Endothelial cell of umbilical vein (primary cell): ENCODE measurements around the gene RSRC2.

Experiments
- EZH2 ChIP-seq: IDR thresholded peaks from 2 replicates; pipeline ENCODE4 v1.6.1; 2012; ENCODE audit warnings: borderline replicate concordance, low read depth, mild to moderate bottlenecking, moderate library complexity, low read length, inconsistent platforms; ENCODE audit not compliant: severe bottlenecking
- MYC ChIP-seq: IDR thresholded peaks from one replicate; pipeline ENCODE4 v1.6.1; 2011; ENCODE audit warnings: mild to moderate bottlenecking, low read depth, low read length
- POLR2A ChIP-seq: IDR thresholded peaks from 2 replicates; pipeline ENCODE4 v1.6.1; 2012; ENCODE audit warnings: low read depth, mild to moderate bottlenecking, control low read depth, low read length
- POLR2AphosphoS5 ChIP-seq: IDR thresholded peaks from 2 replicates; pipeline ENCODE4 v1.6.1; 2012; ENCODE audit warnings: low read depth, mild to moderate bottlenecking, control low read depth, low read length, moderate library complexity; ENCODE audit not compliant: insufficient read depth
- TF ChIP-seq, protein P1 (sequence below), 2 donors: IDR thresholded peaks; 1 replicate in 1 of 2; 2 replicates in 1 of 2; pipeline ENCODE4 v1.5.1; 2011; ENCODE audit warnings: low read length in 2 of 2, mild to moderate bottlenecking in 2 of 2, moderate library complexity in 2 of 2, control low read depth in 1 of 2, inconsistent platforms in 1 of 2, low read depth in 1 of 2; ENCODE audit not compliant: insufficient read depth in 1 of 2; ENCODE audit errors: extremely low read depth in 1 of 2
- TF ChIP-seq, protein P2 (sequence below): IDR thresholded peaks from 2 replicates; pipeline ENCODE4 v1.6.1; 2011; ENCODE audit not compliant: insufficient read depth, insufficient read length

- TF ChIP-seq, protein P1, sequence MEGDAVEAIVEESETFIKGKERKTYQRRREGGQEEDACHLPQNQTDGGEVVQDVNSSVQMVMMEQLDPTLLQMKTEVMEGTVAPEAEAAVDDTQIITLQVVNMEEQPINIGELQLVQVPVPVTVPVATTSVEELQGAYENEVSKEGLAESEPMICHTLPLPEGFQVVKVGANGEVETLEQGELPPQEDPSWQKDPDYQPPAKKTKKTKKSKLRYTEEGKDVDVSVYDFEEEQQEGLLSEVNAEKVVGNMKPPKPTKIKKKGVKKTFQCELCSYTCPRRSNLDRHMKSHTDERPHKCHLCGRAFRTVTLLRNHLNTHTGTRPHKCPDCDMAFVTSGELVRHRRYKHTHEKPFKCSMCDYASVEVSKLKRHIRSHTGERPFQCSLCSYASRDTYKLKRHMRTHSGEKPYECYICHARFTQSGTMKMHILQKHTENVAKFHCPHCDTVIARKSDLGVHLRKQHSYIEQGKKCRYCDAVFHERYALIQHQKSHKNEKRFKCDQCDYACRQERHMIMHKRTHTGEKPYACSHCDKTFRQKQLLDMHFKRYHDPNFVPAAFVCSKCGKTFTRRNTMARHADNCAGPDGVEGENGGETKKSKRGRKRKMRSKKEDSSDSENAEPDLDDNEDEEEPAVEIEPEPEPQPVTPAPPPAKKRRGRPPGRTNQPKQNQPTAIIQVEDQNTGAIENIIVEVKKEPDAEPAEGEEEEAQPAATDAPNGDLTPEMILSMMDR (IDR thresholded peaks at IDR 0.05; ENCODE audit: extremely low read depth in 1 of 2, insufficient read depth in 1 of 2, low read depth in 1 of 2, low read length in 2 of 2), result no peak
- TF ChIP-seq POLR2A (no peak), EZH2 (no peak), MYC (no peak), POLR2AphosphoS5 (no peak)
- TF ChIP-seq, protein P2, sequence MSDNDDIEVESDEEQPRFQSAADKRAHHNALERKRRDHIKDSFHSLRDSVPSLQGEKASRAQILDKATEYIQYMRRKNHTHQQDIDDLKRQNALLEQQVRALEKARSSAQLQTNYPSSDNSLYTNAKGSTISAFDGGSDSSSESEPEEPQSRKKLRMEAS, result no peak
These were observed 7.3 kb downstream of the RSRC2 start for GRCh38 chr12:122519418-122519817.
